Duodenal mucosa (tissue), 2 donors: ENCODE data around the gene FBXL20.
"Not testable (repeated sequence)": the region's sequence is repeated elsewhere in the genome, so short reads cannot be mapped to it uniquely, and the experiment has no call there.

ENCODE experiments used
- H3K27ac ChIP-seq: one replicate; pipeline ENCODE4 v1.7.0; 2013; ENCODE audit warnings: low read depth, low read length
- H3K27me3 ChIP-seq, 2 donors: one replicate each; pipeline ENCODE4 v1.7.0; 2013; ENCODE audit warnings: low read length in 2 of 2, control low read depth in 1 of 2; ENCODE audit not compliant: insufficient read depth in 2 of 2, control insufficient read depth in 1 of 2
- H3K36me3 ChIP-seq, 2 donors: one replicate each; pipeline ENCODE4 v1.7.0; 2013; ENCODE audit warnings: low read length in 2 of 2, control low read depth in 1 of 2; ENCODE audit not compliant: insufficient read depth in 2 of 2, control insufficient read depth in 1 of 2
- H3K4me1 ChIP-seq, 2 donors: one replicate each; pipeline ENCODE4 v1.7.0; 2013; ENCODE audit warnings: low read length in 2 of 2, control low read depth in 1 of 2; ENCODE audit not compliant: insufficient read depth in 2 of 2, control insufficient read depth in 1 of 2
- H3K4me3 ChIP-seq, 2 donors: one replicate each; pipeline ENCODE4 v1.7.0; 2013; ENCODE audit warnings: low read length in 2 of 2, low read depth in 1 of 2
- H3K9ac ChIP-seq, 2 donors: one replicate each; pipeline ENCODE4 v1.7.0; 2013; ENCODE audit warnings: low read length in 2 of 2, low read depth in 1 of 2
- H3K9me3 ChIP-seq, 2 donors: one replicate each; pipeline ENCODE4 v1.7.0; 2013; ENCODE audit warnings: low read length in 2 of 2, control low read depth in 1 of 2; ENCODE audit not compliant: control insufficient read depth in 1 of 2

Gene FBXL20

GRCh38 chr17:39391448-39391847 lies 10.0 kb downstream of the FBXL20 start:
- Histone ChIP-seq H3K9ac (no peak overlapping the region), H3K27me3 (no peaks in the 10 kb centered on the region), H3K36me3 (peaks cover 0 to 3% of the 10 kb centered on the region in 2 donors), H3K4me3 (no peak overlapping the region), H3K27ac (no peak overlapping the region), H3K4me1 (no peaks in the 10 kb centered on the region), H3K9me3 (no peaks in the 10 kb centered on the region)

- Histone ChIP-seq H3K36me3 (peaks cover 0 to 6% of the 10 kb centered on the region in 2 donors), H3K27me3 (no peaks in the 10 kb centered on the region), H3K4me1 (no peaks in the 10 kb centered on the region), H3K4me3 (no peak overlapping the region), H3K27ac (no peak overlapping the region), H3K9ac (no peak overlapping the region), H3K9me3 (no peaks in the 10 kb centered on the region)
Observed at GRCh38 chr17:39385040-39385439, 16.4 kb downstream of the FBXL20 start.

GRCh38 chr17:39380144-39380543 lies 21.3 kb downstream of the FBXL20 start:
- no peaks in the 10 kb centered on the region for H3K4me1 ChIP-seq
- peaks cover 0 to 3% of the 10 kb centered on the region in 2 donors for H3K36me3 ChIP-seq
- no peaks in the 10 kb centered on the region for H3K9me3 ChIP-seq
- H3K4me3 ChIP-seq: no peak overlapping the region
- H3K27ac ChIP-seq: no peak overlapping the region
- no peaks in the 10 kb centered on the region for H3K27me3 ChIP-seq
- no peak overlapping the region for H3K9ac ChIP-seq

GRCh38 chr17:39376434-39376833 lies 25.0 kb downstream of the FBXL20 start:
- H3K4me1 ChIP-seq: peaks cover 0 to 3% of the 10 kb centered on the region in 2 donors
- H3K9me3 ChIP-seq: no peaks in the 10 kb centered on the region
- no peak overlapping the region for H3K4me3 ChIP-seq
- no peak overlapping the region for H3K27ac ChIP-seq
- H3K9ac ChIP-seq: no peak overlapping the region
- no peaks in the 10 kb centered on the region for H3K27me3 ChIP-seq
- H3K36me3 ChIP-seq: no peaks in the 10 kb centered on the region

GRCh38 chr17:39367805-39368204 lies 33.6 kb downstream of the FBXL20 start:
- not testable (repeated sequence) for H3K36me3 ChIP-seq, H3K9me3 ChIP-seq, H3K4me3 ChIP-seq, H3K4me1 ChIP-seq, H3K27me3 ChIP-seq, H3K27ac ChIP-seq, H3K9ac ChIP-seq

GRCh38 chr17:39365872-39366271 lies 35.6 kb downstream of the FBXL20 start:
- H3K4me1 ChIP-seq: no peaks in the 10 kb centered on the region
- no peaks in the 10 kb centered on the region for H3K9me3 ChIP-seq
- H3K27ac ChIP-seq: no peak overlapping the region
- no peak overlapping the region for H3K4me3 ChIP-seq
- H3K9ac ChIP-seq: no peak overlapping the region
- H3K36me3 ChIP-seq: no peaks in the 10 kb centered on the region
- H3K27me3 ChIP-seq: no peaks in the 10 kb centered on the region

- no peaks in the 10 kb centered on the region for H3K9me3 ChIP-seq
- no peaks in the 10 kb centered on the region for H3K4me1 ChIP-seq
- H3K27ac ChIP-seq: no peak overlapping the region
- no peak overlapping the region for H3K4me3 ChIP-seq
- H3K36me3 ChIP-seq: no peaks in the 10 kb centered on the region
- H3K27me3 ChIP-seq: no peaks in the 10 kb centered on the region
- no peak overlapping the region for H3K9ac ChIP-seq
Observed at GRCh38 chr17:39365242-39365641, 36.2 kb downstream of the FBXL20 start.

- H3K27me3 ChIP-seq: no peaks in the 10 kb centered on the region
- H3K9me3 ChIP-seq: no peaks in the 10 kb centered on the region
- no peak overlapping the region for H3K9ac ChIP-seq
- no peaks in the 10 kb centered on the region for H3K36me3 ChIP-seq
- H3K4me1 ChIP-seq: no peaks in the 10 kb centered on the region
- no peak overlapping the region for H3K27ac ChIP-seq
- no peak overlapping the region for H3K4me3 ChIP-seq
Observed at GRCh38 chr17:39364236-39365025, 37.0 kb downstream of the FBXL20 start.

- peaks cover 0 to 7% of the 10 kb centered on the region in 2 donors for H3K4me1 ChIP-seq
- no peaks in the 10 kb centered on the region for H3K36me3 ChIP-seq
- no peak overlapping the region for H3K4me3 ChIP-seq
Observed at GRCh38 chr17:39361064-39361463, 40.4 kb downstream of the FBXL20 start.

GRCh38 chr17:39360537-39360936 lies 40.9 kb downstream of the FBXL20 start:
- H3K9ac ChIP-seq: no peak overlapping the region
- peaks cover 0 to 7% of the 10 kb centered on the region in 2 donors for H3K4me1 ChIP-seq
- no peaks in the 10 kb centered on the region for H3K27me3 ChIP-seq
- H3K27ac ChIP-seq: no peak overlapping the region
- no peaks in the 10 kb centered on the region for H3K9me3 ChIP-seq
- no peak overlapping the region for H3K4me3 ChIP-seq
- no peaks in the 10 kb centered on the region for H3K36me3 ChIP-seq

More at GRCh38 chr17:39361064-39361463, 40.4 kb downstream of the FBXL20 start:
- Histone ChIP-seq H3K9ac (no peak overlapping the region), H3K27me3 (no peaks in the 10 kb centered on the region), H3K27ac (no peak overlapping the region), H3K9me3 (no peaks in the 10 kb centered on the region)
